ENCODE measurements around the gene KRTAP5-10.
"Not testable (repeated sequence)": the region's sequence is repeated elsewhere in the genome, so short reads cannot be mapped to it uniquely, and the experiment has no call there.

DNA sequence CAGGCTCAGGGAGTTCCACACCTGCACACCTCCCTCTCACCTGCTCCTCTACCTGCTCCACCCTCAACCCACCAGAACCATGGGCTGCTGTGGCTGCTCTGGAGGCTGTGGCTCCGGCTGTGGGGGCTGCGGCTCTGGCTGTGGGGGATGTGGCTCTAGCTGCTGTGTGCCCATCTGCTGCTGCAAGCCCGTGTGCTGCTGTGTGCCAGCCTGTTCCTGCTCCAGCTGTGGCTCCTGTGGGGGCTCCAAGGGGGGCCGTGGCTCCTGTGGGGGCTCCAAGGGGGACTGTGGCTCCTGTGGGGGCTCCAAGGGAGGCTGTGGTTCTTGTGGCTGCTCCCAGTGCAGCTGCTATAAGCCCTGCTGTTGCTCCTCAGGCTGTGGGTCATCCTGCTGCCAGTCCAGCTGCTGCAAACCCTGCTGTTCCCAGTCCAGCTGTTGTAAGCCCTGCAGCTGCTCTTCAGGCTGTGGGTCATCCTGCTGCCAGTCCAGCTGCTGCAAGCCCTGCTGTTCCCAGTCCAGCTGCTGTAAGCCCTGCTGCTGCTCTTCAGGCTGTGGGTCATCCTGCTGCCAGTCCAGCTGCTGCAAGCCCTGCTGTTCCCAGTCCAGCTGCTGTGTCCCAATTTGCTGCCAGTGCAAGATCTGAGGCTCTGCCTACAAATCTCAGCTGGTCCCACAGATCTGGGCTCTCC, 27.2 kb upstream of the KRTAP5-10 start, which contains the start of gene KRTAP5-8:
- not testable (repeated sequence) for TF ChIP-seq ZNF671 (CRISPR knock-in tag; IDR thresholded peaks at IDR 0.05); SMAD4 (CRISPR knock-in tag; IDR thresholded peaks at IDR 0.05); NR3C1 (CRISPR knock-in tag; conservative IDR thresholded peaks at IDR 0.05; ENCODE audit: low read depth); ETV6 (CRISPR knock-in tag; IDR thresholded peaks at IDR 0.05); ZNF138 (CRISPR knock-in tag; conservative IDR thresholded peaks at IDR 0.05); JUN (CRISPR knock-in tag; IDR thresholded peaks at IDR 0.05); RELA (CRISPR knock-in tag; IDR thresholded peaks at IDR 0.05; ENCODE audit: borderline replicate concordance); NFE2L1 (CRISPR knock-in tag; IDR thresholded peaks at IDR 0.05); CBFB (CRISPR knock-in tag; IDR thresholded peaks at IDR 0.05; ENCODE audit: low read depth); IRF2 (CRISPR knock-in tag; IDR thresholded peaks at IDR 0.05; ENCODE audit: borderline replicate concordance, low read depth); NFYB (CRISPR knock-in tag; conservative IDR thresholded peaks at IDR 0.05; ENCODE audit: low read depth)
- TF ChIP-seq, protein P1, sequence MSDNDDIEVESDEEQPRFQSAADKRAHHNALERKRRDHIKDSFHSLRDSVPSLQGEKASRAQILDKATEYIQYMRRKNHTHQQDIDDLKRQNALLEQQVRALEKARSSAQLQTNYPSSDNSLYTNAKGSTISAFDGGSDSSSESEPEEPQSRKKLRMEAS (CRISPR knock-in tag; IDR thresholded peaks at IDR 0.05) = not testable (repeated sequence)
- TF ChIP-seq, protein P2, sequence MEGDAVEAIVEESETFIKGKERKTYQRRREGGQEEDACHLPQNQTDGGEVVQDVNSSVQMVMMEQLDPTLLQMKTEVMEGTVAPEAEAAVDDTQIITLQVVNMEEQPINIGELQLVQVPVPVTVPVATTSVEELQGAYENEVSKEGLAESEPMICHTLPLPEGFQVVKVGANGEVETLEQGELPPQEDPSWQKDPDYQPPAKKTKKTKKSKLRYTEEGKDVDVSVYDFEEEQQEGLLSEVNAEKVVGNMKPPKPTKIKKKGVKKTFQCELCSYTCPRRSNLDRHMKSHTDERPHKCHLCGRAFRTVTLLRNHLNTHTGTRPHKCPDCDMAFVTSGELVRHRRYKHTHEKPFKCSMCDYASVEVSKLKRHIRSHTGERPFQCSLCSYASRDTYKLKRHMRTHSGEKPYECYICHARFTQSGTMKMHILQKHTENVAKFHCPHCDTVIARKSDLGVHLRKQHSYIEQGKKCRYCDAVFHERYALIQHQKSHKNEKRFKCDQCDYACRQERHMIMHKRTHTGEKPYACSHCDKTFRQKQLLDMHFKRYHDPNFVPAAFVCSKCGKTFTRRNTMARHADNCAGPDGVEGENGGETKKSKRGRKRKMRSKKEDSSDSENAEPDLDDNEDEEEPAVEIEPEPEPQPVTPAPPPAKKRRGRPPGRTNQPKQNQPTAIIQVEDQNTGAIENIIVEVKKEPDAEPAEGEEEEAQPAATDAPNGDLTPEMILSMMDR (IDR thresholded peaks at IDR 0.05) = not testable (repeated sequence)
- TF ChIP-seq, protein P3, sequence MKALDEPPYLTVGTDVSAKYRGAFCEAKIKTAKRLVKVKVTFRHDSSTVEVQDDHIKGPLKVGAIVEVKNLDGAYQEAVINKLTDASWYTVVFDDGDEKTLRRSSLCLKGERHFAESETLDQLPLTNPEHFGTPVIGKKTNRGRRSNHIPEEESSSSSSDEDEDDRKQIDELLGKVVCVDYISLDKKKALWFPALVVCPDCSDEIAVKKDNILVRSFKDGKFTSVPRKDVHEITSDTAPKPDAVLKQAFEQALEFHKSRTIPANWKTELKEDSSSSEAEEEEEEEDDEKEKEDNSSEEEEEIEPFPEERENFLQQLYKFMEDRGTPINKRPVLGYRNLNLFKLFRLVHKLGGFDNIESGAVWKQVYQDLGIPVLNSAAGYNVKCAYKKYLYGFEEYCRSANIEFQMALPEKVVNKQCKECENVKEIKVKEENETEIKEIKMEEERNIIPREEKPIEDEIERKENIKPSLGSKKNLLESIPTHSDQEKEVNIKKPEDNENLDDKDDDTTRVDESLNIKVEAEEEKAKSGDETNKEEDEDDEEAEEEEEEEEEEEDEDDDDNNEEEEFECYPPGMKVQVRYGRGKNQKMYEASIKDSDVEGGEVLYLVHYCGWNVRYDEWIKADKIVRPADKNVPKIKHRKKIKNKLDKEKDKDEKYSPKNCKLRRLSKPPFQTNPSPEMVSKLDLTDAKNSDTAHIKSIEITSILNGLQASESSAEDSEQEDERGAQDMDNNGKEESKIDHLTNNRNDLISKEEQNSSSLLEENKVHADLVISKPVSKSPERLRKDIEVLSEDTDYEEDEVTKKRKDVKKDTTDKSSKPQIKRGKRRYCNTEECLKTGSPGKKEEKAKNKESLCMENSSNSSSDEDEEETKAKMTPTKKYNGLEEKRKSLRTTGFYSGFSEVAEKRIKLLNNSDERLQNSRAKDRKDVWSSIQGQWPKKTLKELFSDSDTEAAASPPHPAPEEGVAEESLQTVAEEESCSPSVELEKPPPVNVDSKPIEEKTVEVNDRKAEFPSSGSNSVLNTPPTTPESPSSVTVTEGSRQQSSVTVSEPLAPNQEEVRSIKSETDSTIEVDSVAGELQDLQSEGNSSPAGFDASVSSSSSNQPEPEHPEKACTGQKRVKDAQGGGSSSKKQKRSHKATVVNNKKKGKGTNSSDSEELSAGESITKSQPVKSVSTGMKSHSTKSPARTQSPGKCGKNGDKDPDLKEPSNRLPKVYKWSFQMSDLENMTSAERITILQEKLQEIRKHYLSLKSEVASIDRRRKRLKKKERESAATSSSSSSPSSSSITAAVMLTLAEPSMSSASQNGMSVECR (CRISPR knock-in tag; IDR thresholded peaks at IDR 0.05; ENCODE audit: borderline replicate concordance) = not testable (repeated sequence)

All from WTC11 (cell line).